COLO668 (cell line): ENCODE data around the gene ANKRD36C.
"Not testable (repeated sequence)": the region's sequence is repeated elsewhere in the genome, so short reads cannot be mapped to it uniquely, and the experiment has no call there.

Source experiments
- DNase-seq: peaks from one replicate; lab custom pipeline; 2025; ENCODE audit not compliant: unreplicated experiment; lab: John Stamatoyannopoulos, UW

The ANKRD36C gene

GRCh38 chr2:96008051-96008450, 16.4 kb upstream of the ANKRD36C start:
- DNase-seq, result not testable (repeated sequence)

- not testable (repeated sequence) for DNase-seq
Observed at GRCh38 chr2:96006248-96006647, 14.6 kb upstream of the ANKRD36C start.

- DNase-seq, result not testable (repeated sequence)
Observed at GRCh38 chr2:95992520-95993272, 1.1 kb upstream of the ANKRD36C start.

GRCh38 chr2:95992102-95992501, 478 bp upstream of the ANKRD36C start:
- not testable (repeated sequence) for DNase-seq

- DNase-seq, result not testable (repeated sequence)
Observed at GRCh38 chr2:95990884-95991283, 740 bp downstream of the ANKRD36C start.

- not testable (repeated sequence) for DNase-seq
Observed at GRCh38 chr2:95951662-95952061, 40.0 kb downstream of the ANKRD36C start.

- DNase-seq, result not testable (repeated sequence)
Observed at GRCh38 chr2:95948039-95948438, 43.6 kb downstream of the ANKRD36C start.

- DNase-seq, result not testable (repeated sequence)
Observed at GRCh38 chr2:95939947-95940346, 51.7 kb downstream of the ANKRD36C start.

- not testable (repeated sequence) for DNase-seq
Observed at GRCh38 chr2:95930740-95931139, 60.9 kb downstream of the ANKRD36C start.

GRCh38 chr2:95917007-95917406, 74.6 kb downstream of the ANKRD36C start:
- not testable (repeated sequence) for DNase-seq

- not testable (repeated sequence) for DNase-seq
Observed at GRCh38 chr2:95915131-95915530, 76.5 kb downstream of the ANKRD36C start.

GRCh38 chr2:95911431-95911830, 80.2 kb downstream of the ANKRD36C start:
- DNase-seq, result not testable (repeated sequence)

- not testable (repeated sequence) for DNase-seq
Observed at GRCh38 chr2:95894443-95894842, 97.2 kb downstream of the ANKRD36C start.

- not testable (repeated sequence) for DNase-seq
Observed at GRCh38 chr2:95867929-95868328, 123.7 kb downstream of the ANKRD36C start.

GRCh38 chr2:95867047-95867677, 124.5 kb downstream of the ANKRD36C start:
- not testable (repeated sequence) for DNase-seq

GRCh38 chr2:95862121-95862520, 129.5 kb downstream of the ANKRD36C start:
- DNase-seq, result not testable (repeated sequence)

GRCh38 chr2:95836151-95836550, 155.5 kb downstream of the ANKRD36C start:
- no peak for DNase-seq

- DNase-seq, result not testable (repeated sequence)
Observed at GRCh38 chr2:95834077-95835013, 157.3 kb downstream of the ANKRD36C start.

GRCh38 chr2:95824218-95824617, 167.4 kb downstream of the ANKRD36C start:
- not testable (repeated sequence) for DNase-seq

GRCh38 chr2:95817521-95817920, 174.1 kb downstream of the ANKRD36C start:
- DNase-seq, result not testable (repeated sequence)

GRCh38 chr2:95813311-95813710, 178.3 kb downstream of the ANKRD36C start:
- DNase-seq, result not testable (repeated sequence)
